ENCODE results near the gene CERK. TPM values are rescaled to one million over a fixed set of nuclear protein-coding genes. Genes with fewer than 3 reads are reported as not detected.

CERK gene
- total and polyA plus RNA-seq, 2 of the 8 experiments (the other 6 are each of a cell fraction or from before 2014, with no cell fraction given), result 26.6 to 59.0 TPM

- no peak for TF ChIP-seq SUZ12 (IDR thresholded peaks at IDR 0.05; ENCODE audit: low read length)
- no peak for TF ChIP-seq NRF1 (IDR thresholded peaks at IDR 0.05; ENCODE audit: low read depth, low read length)
- no peak for TF ChIP-seq SRF (IDR thresholded peaks at IDR 0.05; ENCODE audit: low read depth, low read length)
- TF ChIP-seq KDM1A (IDR thresholded peaks at IDR 0.05; ENCODE audit: borderline replicate concordance, low read length), result no peak
- TF ChIP-seq TCF12 (IDR thresholded peaks at IDR 0.05; ENCODE audit: low read depth, low read length), result no peak
- TF ChIP-seq RXRA (IDR thresholded peaks at IDR 0.05; ENCODE audit: insufficient read depth, low read depth, low read length), result no peak
- TF ChIP-seq, protein P1, sequence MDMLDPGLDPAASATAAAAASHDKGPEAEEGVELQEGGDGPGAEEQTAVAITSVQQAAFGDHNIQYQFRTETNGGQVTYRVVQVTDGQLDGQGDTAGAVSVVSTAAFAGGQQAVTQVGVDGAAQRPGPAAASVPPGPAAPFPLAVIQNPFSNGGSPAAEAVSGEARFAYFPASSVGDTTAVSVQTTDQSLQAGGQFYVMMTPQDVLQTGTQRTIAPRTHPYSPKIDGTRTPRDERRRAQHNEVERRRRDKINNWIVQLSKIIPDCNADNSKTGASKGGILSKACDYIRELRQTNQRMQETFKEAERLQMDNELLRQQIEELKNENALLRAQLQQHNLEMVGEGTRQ (IDR thresholded peaks at IDR 0.05; ENCODE audit: low read length), result no peak
Measured at GRCh38 chr22:46655861-46656608, 82.0 kb downstream of the CERK start (continued).

Data from H1 (cell line).